PC-9 (cell line): ENCODE data around the gene KBTBD8.

Experiments used
- CTCF ChIP-seq: fragments of 200-600 bp; sonication (generic); conservative IDR thresholded peaks from 2 replicates; pipeline ENCODE4 v1.6.1; 2017; ENCODE audit warnings: mixed run types, antibody characterized with exemption, mild to moderate bottlenecking, moderate library complexity
- EZH2 ChIP-seq: fragments of 200-600 bp; sonication (generic); IDR thresholded peaks from 2 replicates; pipeline ENCODE4 v1.8.0; 2017; ENCODE audit warnings: antibody characterized with exemption, low read depth

- TF ChIP-seq CTCF (no peak), EZH2 (no peak)
Measured at GRCh38 chr3:66948838-66949237, 49.3 kb upstream of the KBTBD8 start.
